ENCODE results near the gene BCL2L11. TPM values are rescaled to one million over a fixed set of nuclear protein-coding genes. Genes with fewer than 3 reads are reported as not detected.

The BCL2L11 gene
- total and polyA plus RNA-seq, 2 experiments from 2014 or later: 10.6 to 22.5 TPM

- H3K27me3 Mint-ChIP-seq (ENCODE audit: insufficient read depth, low read depth, poor library complexity): peaks cover 12% of the 10 kb centered on the region
- Histone ChIP-seq H3K27ac (ENCODE audit: low read depth) (no peak overlapping the region), H2AFZ (no peak overlapping the region), H3K27me3 (ENCODE audit: insufficient read depth) (no peaks in the 10 kb centered on the region), H3F3A (replicated peaks; ENCODE audit: low read depth) (no peaks in the 10 kb centered on the region), H3K4me1 (ENCODE audit: insufficient read depth) (peaks cover 11% of the 10 kb centered on the region; the same call in 1 of the 2 replicates), H3K36me3 (ENCODE audit: insufficient read depth) (no peaks in the 10 kb centered on the region; the same call in 1 of the 2 replicates), H3K9me2 (ENCODE audit: insufficient read depth) (no peaks in the 10 kb centered on the region), H3K79me2 (replicated peaks; ENCODE audit: insufficient read depth) (no peaks in the 10 kb centered on the region), H4K20me1 (replicated peaks; ENCODE audit: insufficient read depth) (no peaks in the 10 kb centered on the region), H3K4me2 (no peak overlapping the region), H3K4me3 (no peak overlapping the region)
- no peaks in the 10 kb centered on the region for H3K9me3 Mint-ChIP-seq
- DNase-seq (ENCODE audit: low spot score): no peak
- H3K4me1 Mint-ChIP-seq: peaks cover 16% of the 10 kb centered on the region
- no peak for ATAC-seq
- no peaks in the 10 kb centered on the region for H3K36me3 Mint-ChIP-seq (ENCODE audit: low read depth)
- no peak for TF ChIP-seq EZH2 (IDR thresholded peaks at IDR 0.05; ENCODE audit: low read depth, unreplicated experiment)
- no peak overlapping the region for H3K27ac Mint-ChIP-seq
- no peak overlapping the region for H3K4me3 Mint-ChIP-seq
Measured at GRCh38 chr2:111175615-111176014, 54.9 kb downstream of the BCL2L11 start.

GRCh38 chr2:111176388-111176787 is 55.7 kb downstream of the BCL2L11 start:
- H3K36me3 ChIP-seq (ENCODE audit: insufficient read depth): no peaks in the 10 kb centered on the region; the same call in 1 of the 2 replicates
- Mint-ChIP-seq H3K36me3 (ENCODE audit: low read depth) (no peaks in the 10 kb centered on the region), H3K27me3 (ENCODE audit: insufficient read depth, low read depth, poor library complexity) (peaks cover 10% of the 10 kb centered on the region), H3K27ac (no peak overlapping the region), H3K4me1 (peaks cover 14% of the 10 kb centered on the region), H3K9me3 (no peaks in the 10 kb centered on the region), H3K4me3 (no peak overlapping the region)
- no peaks in the 10 kb centered on the region for H3K79me2 ChIP-seq (replicated peaks; ENCODE audit: insufficient read depth)
- H3K4me3 ChIP-seq: no peak overlapping the region
- H2AFZ ChIP-seq: no peak overlapping the region
- ATAC-seq: no peak
- no peak overlapping the region for H3K4me2 ChIP-seq
- no peaks in the 10 kb centered on the region for H3F3A ChIP-seq (replicated peaks; ENCODE audit: low read depth)
- H3K27ac ChIP-seq (ENCODE audit: low read depth): no peak overlapping the region
- no peak for DNase-seq (ENCODE audit: low spot score)
- 0 out of 2 replicates have a peak, but pooled peaks cover 5% of the 10 kb centered on the region for H3K4me1 ChIP-seq (ENCODE audit: insufficient read depth)
- H4K20me1 ChIP-seq (replicated peaks; ENCODE audit: insufficient read depth): no peaks in the 10 kb centered on the region
- no peaks in the 10 kb centered on the region for H3K27me3 ChIP-seq (ENCODE audit: insufficient read depth)
- no peaks in the 10 kb centered on the region for H3K9me2 ChIP-seq (ENCODE audit: insufficient read depth)
- TF ChIP-seq NANOG (IDR thresholded peaks at IDR 0.05; ENCODE audit: borderline replicate concordance) (no peak), EZH2phosphoT487 (IDR thresholded peaks at IDR 0.05; ENCODE audit: unreplicated experiment) (no peak), ZNF114 (CRISPR knock-in tag; IDR thresholded peaks at IDR 0.05) (no peak), ZNF331 (CRISPR knock-in tag; IDR thresholded peaks at IDR 0.05; ENCODE audit: low read depth) (no peak), CREB1 (CRISPR knock-in tag; IDR thresholded peaks at IDR 0.05; ENCODE audit: low read depth) (no peak), EZH2 (IDR thresholded peaks at IDR 0.05; ENCODE audit: low read depth, unreplicated experiment) (no peak), POLR2AphosphoS5 (IDR thresholded peaks at IDR 0.05; ENCODE audit: low read depth) (no peak), ZNF462 (CRISPR knock-in tag; IDR thresholded peaks at IDR 0.05) (no peak)
- TF ChIP-seq, protein P1, sequence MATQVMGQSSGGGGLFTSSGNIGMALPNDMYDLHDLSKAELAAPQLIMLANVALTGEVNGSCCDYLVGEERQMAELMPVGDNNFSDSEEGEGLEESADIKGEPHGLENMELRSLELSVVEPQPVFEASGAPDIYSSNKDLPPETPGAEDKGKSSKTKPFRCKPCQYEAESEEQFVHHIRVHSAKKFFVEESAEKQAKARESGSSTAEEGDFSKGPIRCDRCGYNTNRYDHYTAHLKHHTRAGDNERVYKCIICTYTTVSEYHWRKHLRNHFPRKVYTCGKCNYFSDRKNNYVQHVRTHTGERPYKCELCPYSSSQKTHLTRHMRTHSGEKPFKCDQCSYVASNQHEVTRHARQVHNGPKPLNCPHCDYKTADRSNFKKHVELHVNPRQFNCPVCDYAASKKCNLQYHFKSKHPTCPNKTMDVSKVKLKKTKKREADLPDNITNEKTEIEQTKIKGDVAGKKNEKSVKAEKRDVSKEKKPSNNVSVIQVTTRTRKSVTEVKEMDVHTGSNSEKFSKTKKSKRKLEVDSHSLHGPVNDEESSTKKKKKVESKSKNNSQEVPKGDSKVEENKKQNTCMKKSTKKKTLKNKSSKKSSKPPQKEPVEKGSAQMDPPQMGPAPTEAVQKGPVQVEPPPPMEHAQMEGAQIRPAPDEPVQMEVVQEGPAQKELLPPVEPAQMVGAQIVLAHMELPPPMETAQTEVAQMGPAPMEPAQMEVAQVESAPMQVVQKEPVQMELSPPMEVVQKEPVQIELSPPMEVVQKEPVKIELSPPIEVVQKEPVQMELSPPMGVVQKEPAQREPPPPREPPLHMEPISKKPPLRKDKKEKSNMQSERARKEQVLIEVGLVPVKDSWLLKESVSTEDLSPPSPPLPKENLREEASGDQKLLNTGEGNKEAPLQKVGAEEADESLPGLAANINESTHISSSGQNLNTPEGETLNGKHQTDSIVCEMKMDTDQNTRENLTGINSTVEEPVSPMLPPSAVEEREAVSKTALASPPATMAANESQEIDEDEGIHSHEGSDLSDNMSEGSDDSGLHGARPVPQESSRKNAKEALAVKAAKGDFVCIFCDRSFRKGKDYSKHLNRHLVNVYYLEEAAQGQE (IDR thresholded peaks at IDR 0.05; ENCODE audit: unreplicated experiment): no peak
- TF ChIP-seq, protein P2, sequence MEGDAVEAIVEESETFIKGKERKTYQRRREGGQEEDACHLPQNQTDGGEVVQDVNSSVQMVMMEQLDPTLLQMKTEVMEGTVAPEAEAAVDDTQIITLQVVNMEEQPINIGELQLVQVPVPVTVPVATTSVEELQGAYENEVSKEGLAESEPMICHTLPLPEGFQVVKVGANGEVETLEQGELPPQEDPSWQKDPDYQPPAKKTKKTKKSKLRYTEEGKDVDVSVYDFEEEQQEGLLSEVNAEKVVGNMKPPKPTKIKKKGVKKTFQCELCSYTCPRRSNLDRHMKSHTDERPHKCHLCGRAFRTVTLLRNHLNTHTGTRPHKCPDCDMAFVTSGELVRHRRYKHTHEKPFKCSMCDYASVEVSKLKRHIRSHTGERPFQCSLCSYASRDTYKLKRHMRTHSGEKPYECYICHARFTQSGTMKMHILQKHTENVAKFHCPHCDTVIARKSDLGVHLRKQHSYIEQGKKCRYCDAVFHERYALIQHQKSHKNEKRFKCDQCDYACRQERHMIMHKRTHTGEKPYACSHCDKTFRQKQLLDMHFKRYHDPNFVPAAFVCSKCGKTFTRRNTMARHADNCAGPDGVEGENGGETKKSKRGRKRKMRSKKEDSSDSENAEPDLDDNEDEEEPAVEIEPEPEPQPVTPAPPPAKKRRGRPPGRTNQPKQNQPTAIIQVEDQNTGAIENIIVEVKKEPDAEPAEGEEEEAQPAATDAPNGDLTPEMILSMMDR (conservative IDR thresholded peaks at IDR 0.05; ENCODE audit: low read depth in 2 of 2): no peak
